Endometrium (tissue), 2 donors: Measurements from ENCODE around the gene CDC27.
"Not testable (repeated sequence)": the region's sequence is repeated elsewhere in the genome, so short reads cannot be mapped to it uniquely, and the experiment has no call there.

ENCODE experiments used
- FAIRE-seq: peaks from 2 replicates; lab custom pipeline; 2012; peaks lifted over from hg19 to GRCh38; lab: Jason Lieb, UNC
- donor health status: control.
- donor health status: control.

Gene CDC27

GRCh38 chr17:47190243-47190642 is 1.1 kb upstream of the CDC27 start:
- FAIRE-seq, result no peak

- no peak for FAIRE-seq
Observed at GRCh38 chr17:47189732-47190237, 690 bp upstream of the CDC27 start.

GRCh38 chr17:47188271-47188875 is 722 bp downstream of the CDC27 start:
- FAIRE-seq, result no peak

- FAIRE-seq, result no peak
Observed at GRCh38 chr17:47184681-47185080, 4.4 kb downstream of the CDC27 start.

GRCh38 chr17:47180988-47181387 is 8.1 kb downstream of the CDC27 start:
- not testable (repeated sequence) for FAIRE-seq

GRCh38 chr17:47180337-47180736 is 8.8 kb downstream of the CDC27 start:
- FAIRE-seq, result no peak

- no peak for FAIRE-seq
Observed at GRCh38 chr17:47179141-47179540, 10.0 kb downstream of the CDC27 start.

GRCh38 chr17:47177261-47177660 is 11.8 kb downstream of the CDC27 start:
- FAIRE-seq, result no peak

GRCh38 chr17:47176389-47176826 is 12.7 kb downstream of the CDC27 start:
- FAIRE-seq, result no peak

GRCh38 chr17:47174823-47175222 is 14.3 kb downstream of the CDC27 start:
- FAIRE-seq, result not testable (repeated sequence)

GRCh38 chr17:47172696-47173565 is 16.2 kb downstream of the CDC27 start:
- FAIRE-seq, result no peak

- FAIRE-seq, result no peak
Observed at GRCh38 chr17:47170710-47171109, 18.4 kb downstream of the CDC27 start.

GRCh38 chr17:47168896-47169295 is 20.2 kb downstream of the CDC27 start:
- not testable (repeated sequence) for FAIRE-seq

GRCh38 chr17:47166854-47167253 is 22.2 kb downstream of the CDC27 start:
- not testable (repeated sequence) for FAIRE-seq

GRCh38 chr17:47165137-47165536 is 24.0 kb downstream of the CDC27 start:
- no peak for FAIRE-seq

GRCh38 chr17:47164263-47164662 is 24.8 kb downstream of the CDC27 start:
- FAIRE-seq, result no peak

- FAIRE-seq, result no peak
Observed at GRCh38 chr17:47162013-47162622, 27.0 kb downstream of the CDC27 start.

GRCh38 chr17:47159315-47159714 is 29.8 kb downstream of the CDC27 start:
- no peak for FAIRE-seq

- no peak for FAIRE-seq
Observed at GRCh38 chr17:47145351-47145750, 43.7 kb downstream of the CDC27 start.

- no peak for FAIRE-seq
Observed at GRCh38 chr17:47135235-47135634, 53.9 kb downstream of the CDC27 start.

GRCh38 chr17:47134354-47134753 is 54.7 kb downstream of the CDC27 start:
- not testable (repeated sequence) for FAIRE-seq

- FAIRE-seq, result no peak
Observed at GRCh38 chr17:47131761-47132160, 57.3 kb downstream of the CDC27 start.

- FAIRE-seq, result not testable (repeated sequence)
Observed at GRCh38 chr17:47126835-47127234, 62.3 kb downstream of the CDC27 start.
